Caco-2 (cell line): ENCODE measurements around the gene ZNF619. TPM values are rescaled to one million over a fixed set of nuclear protein-coding genes. Genes with fewer than 3 reads are reported as not detected.

Experiments
- BruUV-seq: library from RNA; stranded (reverse); fragments of 400-500 nt; replicated peaks from 2 replicates; lab custom pipeline; 2021; lab: Mats Ljungman, UMichigan
- CTCF ChIA-PET: fragments of 300-600 bp; sonication (Branson Sonifier 250); formaldehyde crosslinking; loops from one replicate; lab custom pipeline; 2022; ENCODE audit warnings: antibody characterized with exemption; lab: Charles Lee
- POLR2A ChIA-PET: fragments of 300-600 bp; sonication (Branson Sonifier 250); formaldehyde crosslinking; loops from one replicate; lab custom pipeline; 2022; ENCODE audit warnings: antibody characterized with exemption; lab: Charles Lee
- DNase-seq, 2 experiments: peaks; one replicate each; pipeline versions ENCODE4 v3.0.0 to v3.0.0-alpha.2; 2020 to 2022
- H3K27me3 ChIP-seq: replicated peaks from 2 replicates; pipeline ENCODE4 v1.6.0; 2011; ENCODE audit warnings: low read length; ENCODE audit not compliant: control insufficient read depth, insufficient read depth
- H3K36me3 ChIP-seq: 2 replicates; pipeline ENCODE4 v1.5.1; 2011; ENCODE audit warnings: low read length; ENCODE audit not compliant: control insufficient read depth, insufficient read depth
- H3K4me1 ChIP-seq: fragments of 250-450 bp; sonication (Bioruptor Pico); 2 replicates; pipeline ENCODE4 v1.5.1; 2020; ENCODE audit warnings: mild to moderate bottlenecking
- H3K4me3 ChIP-seq: 2 replicates; pipeline ENCODE4 v1.5.1; 2011; ENCODE audit warnings: low read depth, mild to moderate bottlenecking, control low read depth, low read length
- H3K9me3 ChIP-seq: fragments of 250-450 bp; sonication (Bioruptor Pico); 2 replicates; pipeline ENCODE4 v1.5.1; 2020; ENCODE audit warnings: mild to moderate bottlenecking, moderate library complexity
- H3K27ac Mint-ChIP-seq: one replicate; pipeline ENCODE4 v1.8.0; 2022; ENCODE audit warnings: mixed read lengths; ENCODE audit not compliant: unreplicated experiment
- H3K27me3 Mint-ChIP-seq: one replicate; pipeline ENCODE4 v1.8.0; 2022; ENCODE audit warnings: mixed read lengths; ENCODE audit not compliant: insufficient read depth, unreplicated experiment
- H3K36me3 Mint-ChIP-seq: one replicate; pipeline ENCODE4 v1.8.0; 2022; ENCODE audit warnings: mild to moderate bottlenecking, mixed read lengths; ENCODE audit not compliant: insufficient read depth, unreplicated experiment
- H3K4me1 Mint-ChIP-seq: one replicate; pipeline ENCODE4 v1.8.0; 2022; ENCODE audit warnings: low read depth, mixed read lengths; ENCODE audit not compliant: unreplicated experiment
- H3K4me3 Mint-ChIP-seq: one replicate; pipeline ENCODE4 v1.8.0; 2022; ENCODE audit warnings: mild to moderate bottlenecking, moderate library complexity, mixed read lengths; ENCODE audit not compliant: unreplicated experiment
- H3K9me3 Mint-ChIP-seq: one replicate; pipeline ENCODE4 v1.8.0; 2022; ENCODE audit warnings: mixed read lengths; ENCODE audit not compliant: unreplicated experiment
- intact Hi-C: fragments of 100-400 bp; cut with micrococcal nuclease; formaldehyde crosslinking; loops from one replicate; pipeline ENCODE4 v1.10.0; 2022; ENCODE audit not compliant: unreplicated experiment
- total RNA-seq: library from RNA; stranded (reverse); gene quantifications from 2 replicates; pipeline ENCODE4 v1.2.3, GENCODE V29; 2022
- TF ChIP-seq, protein P1 (sequence below), 2 experiments: fragments of 200-600 bp in 1 of 2; IDR thresholded peaks; 1 replicate in 1 of 2; 2 replicates in 1 of 2; pipeline versions ENCODE4 v1.5.1 to v1.8.0; 2011 to 2022; ENCODE audit warnings: antibody characterized with exemption in 1 of 2, control low read depth in 1 of 2, inconsistent platforms in 1 of 2, low read depth in 1 of 2, low read length in 1 of 2, mild to moderate bottlenecking in 1 of 2, moderate library complexity in 1 of 2; ENCODE audit not compliant: insufficient read depth in 1 of 2, severe bottlenecking in 1 of 2, unreplicated experiment in 1 of 2

Gene ZNF619
- total RNA-seq, 1 experiment from 2014 or later, result 6.8 TPM

DNA sequence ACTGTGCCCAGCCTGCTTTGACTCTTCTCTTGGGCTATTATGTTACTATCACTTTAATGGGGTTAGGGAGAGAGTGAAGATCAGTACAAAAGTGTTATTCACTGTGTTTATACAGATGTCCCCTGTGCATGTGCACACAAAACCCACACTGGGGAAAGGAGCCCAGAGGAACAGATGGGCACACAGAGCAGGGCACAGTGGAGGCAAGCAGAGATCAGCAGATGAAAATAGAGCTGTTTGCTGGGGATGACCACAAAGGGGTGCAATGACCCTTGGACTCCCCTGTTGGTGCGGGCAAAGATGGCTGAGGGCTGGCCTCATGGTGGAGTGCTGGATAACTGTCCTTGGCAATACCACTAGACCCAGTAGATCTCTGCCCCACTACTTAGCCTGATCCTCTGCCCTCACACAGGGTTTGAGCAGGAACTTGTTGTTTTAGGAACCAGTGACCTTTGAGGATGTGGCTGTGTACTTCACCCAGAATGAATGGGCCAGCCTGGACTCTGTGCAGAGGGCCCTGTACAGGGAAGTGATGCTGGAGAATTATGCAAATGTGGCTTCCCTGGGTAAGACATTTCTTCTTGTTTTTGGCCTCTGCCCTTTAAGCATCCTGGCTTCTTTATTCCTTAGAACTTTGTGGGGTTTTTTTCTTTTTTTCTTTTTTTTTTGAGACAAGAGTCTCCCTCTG lies 34.3 kb downstream of the ZNF619 start:
- POLR2A ChIA-PET, result no interaction called here
- Mint-ChIP-seq H3K9me3 (no peaks in the 10 kb centered on the region), H3K27ac (no peak overlapping the region), H3K36me3 (peaks cover 47% of the 10 kb centered on the region), H3K4me1 (no peaks in the 10 kb centered on the region), H3K4me3 (no peak overlapping the region), H3K27me3 (no peaks in the 10 kb centered on the region)
- TF ChIP-seq, protein P1, sequence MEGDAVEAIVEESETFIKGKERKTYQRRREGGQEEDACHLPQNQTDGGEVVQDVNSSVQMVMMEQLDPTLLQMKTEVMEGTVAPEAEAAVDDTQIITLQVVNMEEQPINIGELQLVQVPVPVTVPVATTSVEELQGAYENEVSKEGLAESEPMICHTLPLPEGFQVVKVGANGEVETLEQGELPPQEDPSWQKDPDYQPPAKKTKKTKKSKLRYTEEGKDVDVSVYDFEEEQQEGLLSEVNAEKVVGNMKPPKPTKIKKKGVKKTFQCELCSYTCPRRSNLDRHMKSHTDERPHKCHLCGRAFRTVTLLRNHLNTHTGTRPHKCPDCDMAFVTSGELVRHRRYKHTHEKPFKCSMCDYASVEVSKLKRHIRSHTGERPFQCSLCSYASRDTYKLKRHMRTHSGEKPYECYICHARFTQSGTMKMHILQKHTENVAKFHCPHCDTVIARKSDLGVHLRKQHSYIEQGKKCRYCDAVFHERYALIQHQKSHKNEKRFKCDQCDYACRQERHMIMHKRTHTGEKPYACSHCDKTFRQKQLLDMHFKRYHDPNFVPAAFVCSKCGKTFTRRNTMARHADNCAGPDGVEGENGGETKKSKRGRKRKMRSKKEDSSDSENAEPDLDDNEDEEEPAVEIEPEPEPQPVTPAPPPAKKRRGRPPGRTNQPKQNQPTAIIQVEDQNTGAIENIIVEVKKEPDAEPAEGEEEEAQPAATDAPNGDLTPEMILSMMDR (IDR thresholded peaks at IDR 0.05; ENCODE audit: insufficient read depth in 1 of 2, low read depth in 1 of 2, low read length in 1 of 2, severe bottlenecking in 1 of 2, unreplicated experiment in 1 of 2), result no peak
- BruUV-seq, result no TSS peak
- Histone ChIP-seq H3K27me3 (no peaks in the 10 kb centered on the region), H3K4me1 (no peaks in the 10 kb centered on the region), H3K36me3 (peaks cover 2% of the 10 kb centered on the region; the same call in 1 of the 2 replicates), H3K4me3 (no peak overlapping the region), H3K9me3 (no peaks in the 10 kb centered on the region)
- DNase-seq, result no peak
- CTCF ChIA-PET, result no interaction called here
- intact Hi-C loops, result no loop called here

DNA sequence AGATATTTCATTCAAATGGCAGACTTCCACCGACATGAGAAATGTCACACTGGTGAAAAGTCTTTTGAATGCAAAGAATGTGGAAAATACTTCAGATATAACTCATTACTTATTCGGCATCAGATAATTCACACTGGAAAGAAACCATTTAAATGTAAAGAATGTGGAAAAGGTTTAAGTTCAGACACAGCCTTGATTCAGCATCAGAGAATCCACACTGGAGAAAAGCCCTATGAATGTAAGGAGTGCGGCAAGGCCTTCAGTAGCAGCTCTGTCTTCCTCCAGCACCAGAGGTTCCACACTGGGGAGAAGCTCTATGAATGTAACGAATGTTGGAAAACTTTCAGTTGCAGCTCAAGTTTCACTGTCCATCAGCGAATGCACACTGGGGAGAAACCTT lies 39.3 kb downstream of the ZNF619 start:
- no peak overlapping the region for H3K4me3 Mint-ChIP-seq
- ChIA-PET POLR2A (no interaction called here), CTCF (no interaction called here)
- Histone ChIP-seq H3K9me3 (no peaks in the 10 kb centered on the region), H3K36me3 (peaks cover 2% of the 10 kb centered on the region; the same call in 1 of the 2 replicates), H3K4me1 (no peaks in the 10 kb centered on the region), H3K27me3 (no peaks in the 10 kb centered on the region), H3K4me3 (no peak overlapping the region)
- DNase-seq, result no peak
- intact Hi-C loops, result no loop called here
- TF ChIP-seq, protein P1 (IDR thresholded peaks at IDR 0.05; ENCODE audit: insufficient read depth in 1 of 2, low read depth in 1 of 2, low read length in 1 of 2, severe bottlenecking in 1 of 2, unreplicated experiment in 1 of 2), result no peak
- TSS peak; percentile 20 for BruUV-seq
- H3K9me3 Mint-ChIP-seq, result no peaks in the 10 kb centered on the region
- H3K4me1 Mint-ChIP-seq, result no peaks in the 10 kb centered on the region
- H3K27me3 Mint-ChIP-seq, result no peaks in the 10 kb centered on the region
- H3K27ac Mint-ChIP-seq, result no peak overlapping the region
- H3K36me3 Mint-ChIP-seq, result peaks cover 29% of the 10 kb centered on the region

DNA sequence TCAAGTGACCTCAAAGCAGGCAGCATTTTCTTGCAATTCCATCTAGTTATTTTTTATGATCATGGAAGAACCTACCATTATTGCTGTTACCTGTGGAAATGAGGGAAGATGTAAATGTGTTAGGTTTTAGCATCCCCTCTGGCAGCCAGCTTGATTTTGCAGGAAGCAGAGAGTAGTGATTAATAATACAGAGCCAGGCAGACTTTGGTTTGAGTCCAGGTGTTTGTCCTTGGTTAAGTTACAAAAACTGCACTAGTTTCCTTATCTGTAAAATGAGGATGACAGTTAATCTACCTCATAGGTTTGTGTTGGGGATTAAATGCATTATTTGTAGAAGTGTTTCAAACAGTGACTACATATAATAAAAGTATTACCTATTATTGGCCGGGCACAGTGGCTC lies 41.1 kb downstream of the ZNF619 start:
- Histone ChIP-seq H3K4me1 (no peaks in the 10 kb centered on the region), H3K27me3 (no peaks in the 10 kb centered on the region), H3K36me3 (no peaks in the 10 kb centered on the region), H3K4me3 (no peak overlapping the region), H3K9me3 (no peaks in the 10 kb centered on the region)
- no peak overlapping the region for H3K4me3 Mint-ChIP-seq
- H3K9me3 Mint-ChIP-seq, result no peaks in the 10 kb centered on the region
- no peaks in the 10 kb centered on the region for H3K27me3 Mint-ChIP-seq
- BruUV-seq, result no TSS peak
- TF ChIP-seq, protein P1 (IDR thresholded peaks at IDR 0.05; ENCODE audit: insufficient read depth in 1 of 2, low read depth in 1 of 2, low read length in 1 of 2, severe bottlenecking in 1 of 2, unreplicated experiment in 1 of 2), result no peak
- H3K4me1 Mint-ChIP-seq, result no peaks in the 10 kb centered on the region
- intact Hi-C loops, result no loop called here
- peaks cover 23% of the 10 kb centered on the region for H3K36me3 Mint-ChIP-seq
- H3K27ac Mint-ChIP-seq, result no peak overlapping the region
- DNase-seq, result no peak
- ChIA-PET CTCF (no interaction called here), POLR2A (no interaction called here)
